HG02840 (cell line): ENCODE data around the gene TBC1D10B.

Experiments used
- ATAC-seq: cut with Tn5 transposase; IDR thresholded peaks from one replicate; pipeline ENCODE4 v1.9.1; 2021; ENCODE audit warnings: mild to moderate bottlenecking, moderate library complexity, moderate number of reproducible peaks; ENCODE audit not compliant: unreplicated experiment, low FRiP score

TBC1D10B gene, protein sequence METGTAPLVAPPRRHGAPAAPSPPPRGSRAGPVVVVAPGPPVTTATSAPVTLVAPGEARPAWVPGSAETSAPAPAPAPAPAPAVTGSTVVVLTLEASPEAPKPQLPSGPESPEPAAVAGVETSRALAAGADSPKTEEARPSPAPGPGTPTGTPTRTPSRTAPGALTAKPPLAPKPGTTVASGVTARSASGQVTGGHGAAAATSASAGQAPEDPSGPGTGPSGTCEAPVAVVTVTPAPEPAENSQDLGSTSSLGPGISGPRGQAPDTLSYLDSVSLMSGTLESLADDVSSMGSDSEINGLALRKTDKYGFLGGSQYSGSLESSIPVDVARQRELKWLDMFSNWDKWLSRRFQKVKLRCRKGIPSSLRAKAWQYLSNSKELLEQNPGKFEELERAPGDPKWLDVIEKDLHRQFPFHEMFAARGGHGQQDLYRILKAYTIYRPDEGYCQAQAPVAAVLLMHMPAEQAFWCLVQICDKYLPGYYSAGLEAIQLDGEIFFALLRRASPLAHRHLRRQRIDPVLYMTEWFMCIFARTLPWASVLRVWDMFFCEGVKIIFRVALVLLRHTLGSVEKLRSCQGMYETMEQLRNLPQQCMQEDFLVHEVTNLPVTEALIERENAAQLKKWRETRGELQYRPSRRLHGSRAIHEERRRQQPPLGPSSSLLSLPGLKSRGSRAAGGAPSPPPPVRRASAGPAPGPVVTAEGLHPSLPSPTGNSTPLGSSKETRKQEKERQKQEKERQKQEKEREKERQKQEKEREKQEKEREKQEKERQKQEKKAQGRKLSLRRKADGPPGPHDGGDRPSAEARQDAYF

DNA sequence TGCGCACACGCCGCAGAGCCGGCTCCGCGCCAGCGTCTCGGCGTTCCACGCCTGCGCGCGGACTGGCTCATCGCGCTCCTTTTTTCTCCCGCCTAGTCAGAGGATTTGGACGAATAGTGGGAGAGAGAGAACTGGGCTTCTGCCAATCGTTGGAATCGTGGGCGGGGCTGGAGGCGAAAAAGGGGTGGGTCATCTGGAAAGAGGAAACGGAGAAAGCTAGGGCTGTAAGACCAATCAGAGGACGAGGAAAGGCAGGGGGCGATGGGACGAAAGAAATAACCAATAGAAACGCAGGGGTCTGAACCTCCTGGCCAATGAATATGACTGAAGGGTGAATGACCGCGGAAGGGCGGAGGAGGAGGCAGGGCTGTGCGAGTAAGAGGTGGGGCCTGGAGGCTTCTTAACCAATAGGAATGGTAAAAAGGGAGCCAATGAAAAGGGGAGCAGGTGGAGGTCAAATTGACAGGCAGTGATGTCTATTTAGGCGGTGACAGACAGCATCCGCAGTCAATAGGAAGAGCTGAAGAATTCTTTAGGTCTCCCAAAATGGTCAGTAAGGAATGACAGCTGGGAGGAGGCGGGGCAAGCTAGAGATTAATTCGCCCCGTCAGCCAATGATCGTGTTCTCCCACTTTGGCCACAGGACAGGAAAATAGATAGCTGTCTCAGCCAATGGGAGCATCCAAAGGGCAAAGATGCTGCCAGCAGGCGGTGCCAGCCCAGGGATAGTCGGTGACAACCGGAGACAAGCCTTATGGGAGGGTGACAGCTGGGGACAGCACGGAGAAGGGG lies at the start of gene TBC1D10B:
Gene TBC1D10B, minus strand, starts transcription at position 39 of the 792 bp plus-strand sequence. CDS start 311 bp downstream, outside the sequence.
- peak; percentile 73 for ATAC-seq

DNA sequence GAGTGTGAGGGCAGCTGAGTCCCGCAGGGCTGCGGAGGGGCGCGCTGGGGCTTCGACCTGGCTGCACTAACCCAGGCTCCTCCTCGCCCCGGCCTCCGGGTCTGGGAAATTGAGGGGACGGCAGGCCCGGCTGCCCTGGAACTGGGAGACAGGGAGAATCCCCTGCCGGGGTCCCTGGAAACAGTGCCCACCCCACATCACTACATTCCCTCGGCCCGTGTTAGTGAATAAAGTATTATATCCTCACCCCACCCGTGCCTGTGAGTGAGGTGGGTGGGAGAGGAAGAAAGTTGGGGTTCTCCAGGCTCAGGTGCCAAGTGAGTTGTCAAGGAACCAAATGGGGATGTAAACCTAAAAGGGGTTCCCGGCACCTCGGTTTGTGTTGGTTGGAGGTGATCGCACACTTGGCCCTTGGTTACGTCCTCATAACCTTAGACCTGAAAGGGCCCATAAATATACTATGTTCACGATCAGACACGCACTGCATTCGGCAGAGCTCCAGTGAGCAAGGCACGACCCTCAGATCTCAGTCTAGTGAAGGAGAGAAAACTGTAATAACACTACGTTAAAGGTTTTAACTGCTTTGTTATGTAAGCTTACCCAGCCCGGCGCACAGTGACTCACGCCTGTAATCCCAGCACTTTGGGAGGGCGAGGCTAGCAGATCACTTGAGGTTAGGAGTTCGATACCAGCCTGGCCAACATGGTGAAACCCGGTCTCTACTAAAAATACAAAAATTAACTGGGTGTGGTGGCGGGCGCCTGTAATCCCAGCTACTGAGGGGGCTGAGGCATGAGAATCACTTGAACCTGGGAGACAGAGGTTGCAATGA lies 48.3 kb upstream of the TBC1D10B start:
- no peak for ATAC-seq

DNA sequence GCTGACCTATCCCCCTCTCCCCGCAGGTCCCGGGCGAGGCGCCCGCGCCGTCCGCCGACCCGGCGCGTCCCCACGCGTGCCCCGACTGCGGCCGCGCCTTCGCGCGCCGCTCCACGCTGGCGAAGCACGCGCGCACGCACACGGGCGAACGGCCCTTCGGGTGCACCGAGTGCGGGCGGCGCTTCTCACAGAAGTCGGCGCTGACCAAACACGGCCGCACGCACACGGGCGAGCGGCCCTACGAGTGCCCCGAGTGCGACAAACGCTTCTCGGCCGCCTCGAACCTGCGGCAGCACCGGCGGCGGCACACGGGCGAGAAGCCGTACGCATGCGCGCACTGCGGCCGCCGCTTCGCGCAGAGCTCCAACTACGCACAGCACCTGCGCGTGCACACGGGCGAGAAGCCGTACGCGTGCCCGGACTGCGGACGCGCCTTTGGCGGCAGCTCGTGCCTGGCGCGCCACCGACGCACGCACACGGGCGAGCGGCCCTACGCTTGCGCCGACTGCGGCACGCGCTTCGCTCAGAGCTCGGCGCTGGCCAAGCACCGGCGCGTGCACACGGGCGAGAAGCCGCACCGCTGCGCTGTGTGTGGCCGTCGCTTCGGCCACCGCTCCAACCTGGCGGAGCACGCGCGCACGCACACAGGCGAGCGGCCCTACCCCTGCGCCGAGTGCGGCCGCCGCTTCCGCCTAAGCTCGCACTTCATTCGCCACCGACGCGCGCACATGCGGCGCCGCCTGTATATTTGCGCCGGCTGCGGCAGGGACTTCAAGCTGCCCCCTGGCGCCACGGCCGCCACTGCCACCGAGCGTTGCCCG lies 47.4 kb upstream of the TBC1D10B start:
- peak; percentile 72 for ATAC-seq

DNA sequence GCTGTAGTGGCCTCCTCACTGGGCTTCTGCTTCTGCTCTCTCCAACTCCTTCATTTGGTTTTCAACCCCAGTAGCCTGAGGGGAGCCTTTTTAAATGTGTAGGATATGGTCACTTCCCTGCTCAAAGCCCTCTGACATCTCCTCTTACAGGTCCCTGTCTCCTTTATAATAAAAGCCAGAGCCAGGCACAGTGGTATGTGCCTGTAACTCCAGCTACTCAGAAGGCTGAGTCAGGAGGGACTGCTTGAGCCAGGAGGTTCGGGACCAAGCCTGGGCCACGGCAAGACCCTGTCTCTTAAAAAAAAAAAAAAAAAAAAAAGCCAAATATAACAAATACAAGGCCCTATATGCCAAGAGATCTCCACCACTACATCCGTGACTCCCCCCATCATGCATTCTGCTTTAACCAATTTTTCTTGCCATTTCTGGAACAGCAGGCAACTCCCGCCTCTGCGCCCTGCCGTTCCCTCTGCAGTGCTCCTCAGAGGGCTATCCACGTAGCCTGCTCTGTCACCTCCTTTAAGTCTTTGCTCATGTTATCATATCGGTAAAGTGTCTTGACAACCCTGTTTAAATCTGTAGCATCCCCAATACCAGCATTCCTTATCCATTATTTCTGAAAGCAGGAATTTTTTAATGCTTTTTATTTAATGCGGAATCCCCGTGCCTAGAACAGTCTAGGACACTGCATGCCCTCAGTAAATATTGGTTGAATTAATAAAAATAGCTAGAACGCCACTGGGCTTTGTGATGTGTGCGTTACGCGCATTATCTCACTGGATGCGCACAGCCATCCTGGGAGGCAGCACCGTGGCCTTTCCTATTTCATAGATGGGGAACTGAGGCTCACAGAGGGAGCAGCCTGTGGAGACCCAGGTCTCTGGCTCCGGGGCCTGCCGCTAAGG lies 46.6 kb upstream of the TBC1D10B start:
- ATAC-seq, result peak; percentile 19

DNA sequence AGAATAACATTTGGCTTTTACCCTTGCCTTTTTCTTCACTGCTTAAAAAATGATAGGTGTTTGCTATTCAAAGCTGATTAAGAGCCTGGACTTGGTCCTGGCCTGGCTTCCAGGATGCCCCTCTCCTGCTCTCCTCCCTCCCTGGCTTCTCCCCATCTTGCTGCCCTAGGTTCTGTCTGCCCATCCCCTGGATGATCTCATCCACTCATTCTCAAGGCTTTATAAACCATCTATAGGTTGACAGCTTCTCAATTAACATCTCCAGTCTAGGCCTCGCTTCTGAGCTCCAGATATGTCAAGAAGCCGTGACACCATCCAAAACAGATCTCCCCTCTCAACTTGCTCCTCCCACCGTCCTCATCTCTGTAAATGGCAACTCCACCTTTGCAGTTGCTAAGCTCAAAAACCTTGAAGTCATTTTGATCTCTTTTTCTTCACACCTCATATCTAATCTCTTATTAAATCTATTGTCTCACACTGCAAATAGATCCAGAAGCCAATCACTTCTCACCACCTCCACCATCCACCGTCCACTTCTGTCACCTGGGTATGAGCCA lies 45.8 kb upstream of the TBC1D10B start:
- ATAC-seq, result no peak

DNA sequence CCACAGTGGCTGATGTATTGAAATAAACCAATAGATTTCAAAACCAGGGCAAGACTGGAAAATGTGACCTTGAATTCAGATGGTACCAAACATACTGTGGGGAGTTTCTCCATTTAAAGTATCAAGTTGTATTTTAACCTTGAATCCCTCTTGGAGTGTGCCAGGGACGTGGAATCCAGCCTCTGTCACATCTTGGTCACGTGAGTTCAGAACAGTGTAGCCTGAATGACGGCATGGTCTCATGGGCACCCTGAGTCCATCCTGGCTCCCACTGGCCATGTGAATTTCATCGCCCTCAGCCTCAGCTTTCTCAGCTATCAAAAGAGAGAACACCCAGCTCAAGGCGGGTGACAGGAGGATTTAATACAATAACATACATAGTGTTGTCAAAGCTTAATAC lies 43.9 kb upstream of the TBC1D10B start:
- ATAC-seq, result no peak

DNA sequence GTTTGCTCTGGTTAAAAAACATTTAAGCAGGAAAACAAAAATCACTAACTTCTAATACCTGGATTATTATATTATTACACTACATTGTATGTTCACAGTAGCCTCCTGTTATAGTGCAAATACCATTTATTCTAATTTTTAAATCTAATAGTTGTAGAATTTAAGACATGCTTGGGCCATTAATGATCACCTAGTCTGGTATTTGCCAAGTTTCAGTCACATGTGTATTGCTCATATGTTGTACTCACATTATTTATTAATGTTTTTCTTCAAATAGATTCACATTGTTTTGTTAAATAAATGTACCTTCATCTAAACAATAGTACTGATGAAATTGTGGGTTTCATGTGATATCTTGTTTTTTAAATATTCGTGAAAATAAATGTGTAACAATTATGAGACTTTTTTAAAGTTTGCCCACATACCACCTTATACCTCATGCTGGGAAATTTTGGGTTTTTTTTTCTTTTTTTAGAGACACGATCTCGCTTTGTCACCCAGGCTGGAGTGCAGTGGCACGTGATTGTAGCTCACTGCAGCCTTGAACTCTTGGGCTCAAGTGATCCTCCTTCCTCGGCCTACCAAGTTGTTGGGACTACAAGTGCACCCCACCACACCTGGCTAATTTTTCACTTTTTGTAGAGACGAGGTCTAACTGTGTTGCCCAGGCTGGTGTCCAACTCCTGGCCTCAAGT lies 43.0 kb upstream of the TBC1D10B start:
- ATAC-seq, result no peak

DNA sequence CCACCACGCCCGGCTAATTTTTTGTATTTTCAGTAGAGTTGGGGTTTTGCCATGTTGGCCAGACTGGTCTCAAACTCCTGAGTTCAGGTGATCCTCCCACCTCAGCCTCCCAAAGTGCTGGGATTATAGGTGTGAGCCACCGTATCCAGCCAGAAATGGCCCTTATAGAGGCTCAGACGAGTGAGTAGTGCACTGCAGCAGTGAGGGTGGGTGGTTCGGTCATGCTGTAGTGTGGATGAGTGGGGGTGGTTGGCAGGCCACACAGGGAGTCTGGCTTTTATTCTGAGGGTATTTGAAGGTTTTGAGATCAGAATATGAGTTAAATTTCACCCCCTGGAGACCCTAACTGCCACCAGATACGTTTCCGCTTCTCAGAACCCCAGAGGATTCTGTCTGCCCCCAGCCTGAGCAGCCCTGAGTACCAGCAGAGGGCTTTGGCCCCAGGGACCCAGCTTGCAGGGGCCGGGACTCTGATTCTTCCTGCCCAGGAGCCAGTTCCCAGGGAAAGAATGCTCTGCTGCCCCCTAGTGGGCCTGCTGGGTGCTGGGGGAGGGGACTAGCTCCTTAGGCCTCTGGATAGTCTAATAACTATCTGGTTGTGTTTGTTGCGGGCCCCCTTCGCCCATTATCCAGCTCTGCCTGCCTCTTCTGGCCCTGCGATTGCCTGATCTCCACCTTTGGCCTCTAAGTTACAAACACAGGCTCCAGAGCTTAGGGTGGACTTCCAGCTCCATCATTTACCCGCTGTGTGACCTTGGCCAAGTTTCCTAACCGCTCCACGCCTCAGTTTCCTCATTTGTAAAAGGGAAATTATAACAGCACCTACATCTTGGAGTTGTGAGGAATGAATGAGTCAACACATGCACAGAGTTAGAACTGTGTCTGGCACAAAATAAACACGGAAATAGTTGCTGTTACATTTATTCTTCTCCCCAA lies 39.1 kb upstream of the TBC1D10B start:
- ATAC-seq, result no peak

DNA sequence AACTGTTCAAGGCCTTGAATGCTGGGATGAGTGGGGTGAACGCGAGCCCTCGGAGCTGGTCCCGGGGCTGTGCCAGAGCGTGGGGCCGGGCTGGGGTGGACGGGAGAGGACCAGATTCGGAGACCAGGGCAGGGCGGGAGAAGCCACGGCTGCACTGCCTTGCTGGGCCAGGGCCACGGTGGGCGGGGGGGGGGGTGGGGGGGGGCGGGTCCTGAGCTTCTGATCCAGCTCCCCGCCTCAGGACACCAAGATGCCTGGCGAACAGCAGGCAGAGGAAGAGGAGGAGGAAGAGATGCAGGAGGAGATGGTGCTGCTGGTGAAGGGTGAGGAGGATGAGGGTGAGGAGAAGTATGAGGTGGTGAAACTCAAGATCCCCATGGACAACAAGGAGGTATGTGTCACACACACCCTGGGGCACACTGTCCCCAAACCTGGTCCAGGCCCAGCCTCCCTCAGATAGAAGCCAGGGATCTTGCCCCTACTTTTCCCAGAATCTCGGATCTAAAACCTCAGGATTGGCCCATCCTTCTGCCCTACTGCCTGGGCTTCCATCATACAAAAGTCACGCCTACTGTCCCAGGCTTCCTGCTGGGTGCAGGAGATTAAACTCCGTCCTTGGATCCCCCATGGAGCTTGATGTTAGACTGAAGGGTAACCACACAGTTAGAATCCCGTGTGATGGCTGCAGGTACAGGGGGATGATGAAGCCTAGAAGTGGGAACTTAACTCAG lies 37.7 kb upstream of the TBC1D10B start:
- peak; percentile 15 for ATAC-seq

DNA sequence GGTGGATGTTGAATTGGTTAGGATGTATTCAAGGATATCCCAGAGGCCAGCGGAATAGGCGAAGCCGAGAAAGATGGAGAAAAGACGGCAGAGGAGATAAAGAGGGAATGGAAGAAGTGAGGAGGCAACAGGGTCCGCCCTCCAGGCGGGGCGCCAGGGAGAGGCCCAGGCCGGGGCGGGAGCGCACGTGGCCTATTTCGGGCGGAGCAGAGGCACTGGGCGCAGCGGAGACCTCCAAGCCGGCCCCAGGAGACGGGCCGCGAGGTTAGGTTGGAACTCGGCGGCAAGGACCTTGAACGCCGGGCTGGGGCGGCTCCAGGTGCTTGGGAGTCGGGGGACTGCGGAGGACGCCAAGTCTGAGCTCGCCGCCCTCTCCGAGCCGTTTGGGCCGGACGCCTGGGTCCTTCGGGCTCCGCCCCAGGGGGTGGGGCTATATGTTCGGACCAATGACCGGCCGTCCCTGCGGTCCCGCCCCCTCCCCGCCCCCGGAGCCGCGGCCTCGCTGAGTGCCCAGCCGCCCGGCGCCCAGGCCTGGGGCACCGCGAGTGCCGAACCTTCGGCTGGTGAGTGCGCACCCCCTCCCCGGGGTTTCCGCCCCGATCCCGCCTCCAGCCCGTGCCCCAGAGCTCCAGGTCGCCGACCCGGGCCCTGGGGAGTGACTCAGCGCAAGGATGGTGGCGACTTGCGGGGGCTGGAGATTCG lies 37.0 kb upstream of the TBC1D10B start, which contains the start of gene ZNF771:
Gene ZNF771, plus strand, starts transcription at position 505 of the 702 bp plus-strand sequence. CDS start 448 bp downstream, outside the sequence.
- peak; percentile 65 for ATAC-seq

DNA sequence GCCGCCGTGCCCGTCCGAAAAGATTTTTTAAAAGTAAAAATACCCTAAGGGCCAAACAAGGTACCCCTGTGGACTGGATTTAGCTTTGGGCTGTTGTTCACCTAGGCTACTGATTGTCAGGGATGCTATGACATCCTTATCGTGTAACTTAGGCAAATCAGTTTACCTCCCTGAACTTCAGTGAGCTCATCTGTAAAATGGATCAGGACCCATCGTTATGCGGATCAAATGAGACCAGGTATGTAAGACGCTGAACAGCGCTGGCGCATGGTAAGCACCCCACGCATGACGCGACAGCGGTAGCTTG lies 36.5 kb upstream of the TBC1D10B start:
- peak; percentile 4 for ATAC-seq

DNA sequence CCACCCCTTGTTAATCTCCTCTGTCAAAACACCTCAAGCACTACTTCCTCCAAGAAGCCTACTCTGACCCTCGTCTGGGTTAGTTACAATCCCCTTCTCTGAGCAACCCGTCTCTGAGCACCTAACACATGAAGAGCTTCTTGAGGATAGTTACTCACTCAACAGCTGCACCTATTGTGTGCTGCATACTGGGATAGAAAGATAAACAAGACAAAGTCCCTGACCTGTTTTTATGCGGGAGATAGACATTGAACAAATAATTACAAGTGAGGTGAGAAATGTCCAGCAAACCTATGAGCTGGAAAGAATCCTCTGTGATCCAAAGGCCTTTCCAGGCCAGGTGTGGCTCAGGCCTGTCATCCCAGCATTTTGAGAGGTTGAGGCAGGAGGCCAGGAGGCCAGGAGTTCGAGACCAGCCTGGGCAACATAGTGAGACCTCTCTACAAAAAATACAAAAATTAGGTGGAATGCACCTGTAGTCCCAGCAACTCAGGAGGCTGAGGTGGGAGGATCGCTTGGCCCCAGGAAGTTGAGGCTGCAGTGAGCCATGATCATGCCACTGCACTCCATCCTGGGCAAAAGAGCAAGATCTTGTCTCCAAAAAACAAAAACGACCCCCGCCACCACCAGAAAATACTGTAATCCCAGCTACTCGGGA lies 31.6 kb upstream of the TBC1D10B start:
- ATAC-seq, result no peak

DNA sequence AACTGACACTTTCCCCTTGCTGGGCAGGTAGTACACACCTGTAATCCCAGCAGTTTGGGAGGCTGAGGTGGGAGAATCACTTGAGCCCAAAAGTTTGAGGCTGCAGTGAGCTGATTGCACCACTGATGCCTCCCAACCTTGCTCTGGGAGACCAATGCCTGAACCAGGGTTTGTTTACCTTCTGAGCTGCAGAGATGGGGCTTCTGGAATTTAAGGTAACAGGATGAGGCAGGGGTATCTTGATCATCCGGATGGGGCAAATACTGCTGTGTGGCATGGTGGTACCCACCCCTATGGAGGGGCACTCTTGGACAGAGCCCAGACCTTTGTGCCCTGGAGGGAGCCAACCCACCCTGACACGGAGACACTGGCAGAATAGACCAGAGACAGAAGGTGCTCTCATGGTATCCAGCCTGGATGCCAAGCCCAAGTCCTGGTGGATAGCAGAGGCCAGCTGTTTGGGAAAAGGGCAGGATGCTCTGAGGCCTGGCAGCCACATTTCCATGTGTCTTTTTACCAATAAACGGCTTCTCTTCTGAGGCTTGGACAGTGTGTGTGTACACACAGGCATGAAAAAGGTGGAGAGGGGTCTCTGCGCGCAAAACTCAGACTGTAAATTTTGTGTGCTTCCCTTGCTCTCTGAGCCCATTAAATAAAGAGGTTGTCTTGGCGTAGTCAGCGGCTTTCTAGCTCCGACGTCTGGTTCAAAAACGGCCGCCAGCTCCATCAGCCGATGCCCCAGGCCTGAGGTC lies 29.3 kb upstream of the TBC1D10B start:
- no peak for ATAC-seq
